GM12872 (cell line): ENCODE data around the gene GABRG3.

Experiments
- TF ChIP-seq, protein P1 (sequence below): IDR thresholded peaks from 3 replicates; pipeline ENCODE4 v1.5.1; 2011; ENCODE audit warnings: low read depth, mild to moderate bottlenecking, low read length, moderate library complexity; ENCODE audit not compliant: insufficient read depth

The GABRG3 gene

DNA sequence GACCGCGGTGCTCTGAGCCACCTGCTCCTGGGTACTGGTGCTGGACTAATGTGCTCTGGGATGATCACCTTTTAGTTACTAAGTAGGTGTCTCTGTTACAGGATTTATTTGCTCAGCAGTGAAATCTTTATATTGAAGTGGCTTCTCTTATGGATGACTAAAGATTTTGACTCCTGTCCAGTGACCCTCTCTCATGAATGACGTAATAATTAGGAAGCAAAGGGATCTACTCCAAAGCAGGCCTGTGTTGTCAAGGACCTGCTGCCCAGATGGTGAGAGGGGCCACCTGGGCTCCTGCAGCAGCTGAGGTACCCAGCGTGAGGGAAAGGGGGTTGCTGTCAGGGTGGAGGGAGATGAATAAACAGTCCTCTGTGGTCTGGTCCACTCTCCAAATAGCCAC is 263.6 kb downstream of the GABRG3 start:
- TF ChIP-seq, protein P1, sequence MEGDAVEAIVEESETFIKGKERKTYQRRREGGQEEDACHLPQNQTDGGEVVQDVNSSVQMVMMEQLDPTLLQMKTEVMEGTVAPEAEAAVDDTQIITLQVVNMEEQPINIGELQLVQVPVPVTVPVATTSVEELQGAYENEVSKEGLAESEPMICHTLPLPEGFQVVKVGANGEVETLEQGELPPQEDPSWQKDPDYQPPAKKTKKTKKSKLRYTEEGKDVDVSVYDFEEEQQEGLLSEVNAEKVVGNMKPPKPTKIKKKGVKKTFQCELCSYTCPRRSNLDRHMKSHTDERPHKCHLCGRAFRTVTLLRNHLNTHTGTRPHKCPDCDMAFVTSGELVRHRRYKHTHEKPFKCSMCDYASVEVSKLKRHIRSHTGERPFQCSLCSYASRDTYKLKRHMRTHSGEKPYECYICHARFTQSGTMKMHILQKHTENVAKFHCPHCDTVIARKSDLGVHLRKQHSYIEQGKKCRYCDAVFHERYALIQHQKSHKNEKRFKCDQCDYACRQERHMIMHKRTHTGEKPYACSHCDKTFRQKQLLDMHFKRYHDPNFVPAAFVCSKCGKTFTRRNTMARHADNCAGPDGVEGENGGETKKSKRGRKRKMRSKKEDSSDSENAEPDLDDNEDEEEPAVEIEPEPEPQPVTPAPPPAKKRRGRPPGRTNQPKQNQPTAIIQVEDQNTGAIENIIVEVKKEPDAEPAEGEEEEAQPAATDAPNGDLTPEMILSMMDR: no peak

DNA sequence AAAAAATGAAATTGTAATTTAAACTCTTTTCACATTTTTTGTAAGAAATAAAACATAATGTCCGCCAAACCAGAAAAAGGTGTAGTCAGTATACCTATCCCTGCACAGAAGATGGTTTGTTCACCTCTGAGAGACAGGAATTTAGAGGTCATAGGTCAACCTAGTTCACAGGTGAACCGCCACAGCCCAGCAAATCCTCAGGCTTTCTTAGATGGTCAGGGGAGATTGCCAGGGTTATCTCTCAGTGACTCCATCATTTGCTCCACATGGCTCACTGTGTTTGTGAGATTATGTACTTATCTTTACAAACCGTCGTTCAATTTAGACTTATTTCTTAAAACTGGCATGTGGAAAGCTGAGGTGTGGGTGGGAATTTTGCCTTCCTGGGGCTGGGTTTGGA is 264.2 kb downstream of the GABRG3 start:
- TF ChIP-seq, protein P1: no peak

DNA sequence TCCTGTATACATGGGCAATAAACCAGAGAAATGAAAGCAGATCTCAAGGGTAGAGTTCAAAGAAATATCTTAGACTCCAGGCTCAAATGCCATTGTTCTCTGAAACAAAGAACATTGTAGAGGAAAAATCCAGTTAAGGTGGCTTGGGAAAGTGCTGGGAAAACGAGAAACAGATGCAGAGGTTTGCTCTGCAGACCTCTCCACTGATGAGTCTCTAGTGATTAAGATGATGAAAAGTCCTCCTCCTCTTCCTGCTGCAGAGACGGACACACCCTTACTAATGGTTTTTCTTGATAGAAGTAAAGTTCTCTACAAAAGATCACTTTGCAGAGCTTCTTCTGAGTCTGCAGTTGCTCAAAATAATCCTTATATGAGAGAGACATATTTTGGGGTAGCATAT is 264.7 kb downstream of the GABRG3 start:
- TF ChIP-seq, protein P1: no peak

DNA sequence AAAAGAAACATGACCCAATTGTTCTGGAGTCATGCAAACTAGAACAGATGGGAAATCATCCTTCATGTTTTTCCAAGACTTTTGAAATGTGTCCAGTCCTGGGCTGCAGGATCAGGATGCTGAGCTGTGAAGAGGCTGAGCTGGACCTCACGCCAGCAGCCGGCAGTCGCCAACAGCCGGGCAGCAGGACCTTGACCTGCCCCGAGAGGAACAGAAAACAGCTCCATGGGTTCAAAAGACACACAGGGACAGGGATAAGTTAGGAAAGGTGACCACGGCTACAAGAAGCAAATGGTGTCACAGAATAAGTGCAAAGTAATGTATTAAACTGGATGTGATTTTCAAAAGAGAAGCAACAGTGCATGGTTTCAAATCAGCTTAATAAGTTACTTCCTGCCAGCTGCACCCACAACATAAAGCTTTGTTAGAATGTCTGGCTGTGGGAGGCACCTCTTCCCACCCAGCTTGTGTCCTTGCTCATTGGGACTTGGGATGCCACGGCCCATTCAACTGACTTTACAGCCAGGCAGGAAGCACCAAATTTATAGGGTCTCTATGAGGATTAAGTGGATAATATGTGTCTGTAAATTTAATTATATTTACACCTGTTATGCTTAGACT is 266.4 kb downstream of the GABRG3 start:
- TF ChIP-seq, protein P1: no peak

DNA sequence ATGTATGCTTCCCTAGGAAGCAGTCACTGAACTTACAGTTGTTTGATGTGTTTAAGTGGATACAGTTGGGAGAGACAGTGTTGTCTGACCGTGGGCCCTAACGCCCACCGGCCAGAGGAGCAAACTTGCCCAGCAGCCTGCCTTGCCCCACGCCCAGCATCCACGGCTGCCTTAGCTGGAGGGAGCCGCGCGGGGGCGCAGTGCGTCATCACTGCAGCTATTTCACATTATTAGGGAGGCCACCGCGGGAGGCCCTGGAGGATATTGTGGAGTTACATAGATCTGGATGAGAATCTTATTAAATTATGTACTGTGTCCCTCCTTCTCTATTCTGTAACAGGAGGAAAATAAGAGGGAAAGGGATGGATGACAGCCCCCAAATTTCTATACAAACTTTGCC is 267.2 kb downstream of the GABRG3 start:
- TF ChIP-seq, protein P1: no peak

DNA sequence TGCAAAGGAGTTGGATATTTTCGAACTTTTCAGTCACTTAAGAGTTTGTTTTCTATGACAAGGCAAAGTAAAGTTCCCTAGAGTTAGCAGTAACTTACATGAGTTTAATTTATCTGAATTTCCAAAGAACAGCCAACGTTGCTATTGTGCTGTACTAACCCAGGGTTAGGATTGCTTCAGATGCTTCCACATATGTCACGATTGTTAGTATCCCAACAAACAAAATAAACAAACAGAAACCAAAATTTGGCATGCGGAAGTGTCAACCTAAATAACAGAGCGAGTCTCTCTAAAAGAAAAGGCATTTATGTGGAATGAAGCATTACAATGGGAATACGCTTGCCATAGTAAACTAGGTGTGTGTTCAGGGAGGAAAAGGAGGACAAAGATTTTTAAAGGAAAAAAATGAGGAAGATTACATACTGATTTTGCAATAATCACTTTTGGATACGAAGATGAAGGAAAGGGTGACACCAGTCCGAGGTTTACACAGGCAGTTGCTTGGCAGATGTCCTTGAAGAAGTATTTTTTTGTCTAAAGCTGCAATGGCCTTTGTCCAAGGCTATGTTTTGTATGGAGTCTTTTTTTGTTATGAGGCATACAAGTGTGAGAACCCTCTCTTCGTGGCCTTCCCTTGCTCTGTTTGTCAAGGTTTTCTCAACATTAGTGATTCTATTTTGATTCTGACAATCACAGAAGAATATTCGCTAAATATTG is 267.9 kb downstream of the GABRG3 start:
- TF ChIP-seq, protein P1: no peak

DNA sequence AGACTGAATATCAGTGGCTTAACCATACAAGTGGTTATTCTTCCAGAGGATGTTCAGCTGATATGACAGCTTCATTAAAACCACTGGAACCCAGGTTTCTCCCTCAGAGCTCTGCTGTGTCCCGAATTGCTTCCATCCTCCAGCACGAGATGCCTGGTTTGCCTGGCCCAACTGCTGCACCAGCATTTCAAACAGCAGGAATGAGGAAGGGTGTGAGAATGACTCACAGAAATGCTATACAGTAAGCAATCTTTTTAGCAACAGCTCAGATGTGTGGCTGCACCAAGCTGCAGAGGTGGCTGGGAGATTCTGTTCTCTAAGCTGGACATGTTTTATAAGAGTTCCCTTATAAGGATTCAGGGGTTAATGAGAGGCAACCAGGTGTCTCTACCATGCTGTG is 271.0 kb downstream of the GABRG3 start:
- TF ChIP-seq, protein P1: no peak
